Measurements from ENCODE around the gene LY6G6C. TPM values are rescaled to one million over a fixed set of nuclear protein-coding genes. Genes with fewer than 3 reads are reported as not detected.

LY6G6C gene
- total RNA-seq, 2 donors from 2014 or later: not detected

DNA sequence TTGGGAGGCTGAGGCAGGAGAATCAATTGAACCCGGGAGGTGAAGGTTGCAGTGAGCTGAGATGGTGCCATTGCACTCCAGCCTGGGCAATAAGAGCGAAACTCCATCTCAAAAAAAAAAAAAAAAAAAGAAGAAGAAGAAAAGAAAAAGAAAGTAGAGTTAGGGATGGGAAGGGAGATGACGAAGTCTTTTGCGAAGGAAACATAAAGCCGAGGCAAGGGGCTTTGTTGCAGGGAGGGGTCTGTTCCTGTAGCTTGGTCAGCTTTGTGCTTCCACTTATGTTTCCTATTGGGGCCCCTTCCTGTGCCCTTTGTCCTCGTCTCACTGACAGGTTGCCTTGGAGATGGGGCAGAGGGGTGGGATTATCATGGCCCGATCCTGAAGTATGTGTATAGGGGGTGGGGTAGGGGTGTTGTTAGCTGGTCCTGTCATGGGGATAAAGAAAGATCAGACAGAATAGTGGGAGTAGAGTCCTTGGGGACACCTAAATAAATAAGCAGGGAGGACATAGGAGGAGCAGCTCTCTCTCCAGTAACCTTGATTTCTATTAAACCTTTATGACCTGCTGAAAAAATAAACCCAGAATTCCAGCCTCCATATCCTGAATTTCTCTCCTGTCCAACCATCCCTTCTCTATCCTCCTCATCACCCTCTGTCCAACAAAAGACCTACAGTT, 15.9 kb upstream of the LY6G6C start:
- Histone ChIP-seq H3K27me3 (replicated peaks; ENCODE audit: insufficient read depth) (no peaks in the 10 kb centered on the region), H3K9me3 (no peaks in the 10 kb centered on the region), H3K4me1 (ENCODE audit: control insufficient read depth in 1 of 2, low read depth in 2 of 2) (peaks cover 21 to 46% of the 10 kb centered on the region in 2 donors), H3K27ac (peak overlapping the region in 1 of 2 donors; percentile 96), H3K4me3 (peak overlapping the region; percentile 92), H3K36me3 (peaks cover 13% of the 10 kb centered on the region)
- ATAC-seq (ENCODE audit: insufficient number of reproducible peaks, low FRiP score, low read depth) (no peak), DNase-seq (ENCODE audit: low spot score) (no peak)
- TF ChIP-seq, protein P1, sequence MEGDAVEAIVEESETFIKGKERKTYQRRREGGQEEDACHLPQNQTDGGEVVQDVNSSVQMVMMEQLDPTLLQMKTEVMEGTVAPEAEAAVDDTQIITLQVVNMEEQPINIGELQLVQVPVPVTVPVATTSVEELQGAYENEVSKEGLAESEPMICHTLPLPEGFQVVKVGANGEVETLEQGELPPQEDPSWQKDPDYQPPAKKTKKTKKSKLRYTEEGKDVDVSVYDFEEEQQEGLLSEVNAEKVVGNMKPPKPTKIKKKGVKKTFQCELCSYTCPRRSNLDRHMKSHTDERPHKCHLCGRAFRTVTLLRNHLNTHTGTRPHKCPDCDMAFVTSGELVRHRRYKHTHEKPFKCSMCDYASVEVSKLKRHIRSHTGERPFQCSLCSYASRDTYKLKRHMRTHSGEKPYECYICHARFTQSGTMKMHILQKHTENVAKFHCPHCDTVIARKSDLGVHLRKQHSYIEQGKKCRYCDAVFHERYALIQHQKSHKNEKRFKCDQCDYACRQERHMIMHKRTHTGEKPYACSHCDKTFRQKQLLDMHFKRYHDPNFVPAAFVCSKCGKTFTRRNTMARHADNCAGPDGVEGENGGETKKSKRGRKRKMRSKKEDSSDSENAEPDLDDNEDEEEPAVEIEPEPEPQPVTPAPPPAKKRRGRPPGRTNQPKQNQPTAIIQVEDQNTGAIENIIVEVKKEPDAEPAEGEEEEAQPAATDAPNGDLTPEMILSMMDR (IDR thresholded peaks at IDR 0.05): no peak

- Histone ChIP-seq H3K27ac (peak overlapping the region; percentile 89 to 96), H3K9me3 (no peaks in the 10 kb centered on the region), H3K4me1 (ENCODE audit: control insufficient read depth in 1 of 2, low read depth in 2 of 2) (peaks cover 21 to 46% of the 10 kb centered on the region in 2 donors), H3K4me3 (peak overlapping the region; percentile 92), H3K27me3 (replicated peaks; ENCODE audit: insufficient read depth) (no peaks in the 10 kb centered on the region), H3K36me3 (peaks cover 19% of the 10 kb centered on the region)
- no peak for DNase-seq (ENCODE audit: low spot score)
- ATAC-seq (ENCODE audit: insufficient number of reproducible peaks, low FRiP score, low read depth): no peak
- TF ChIP-seq, protein P1 (IDR thresholded peaks at IDR 0.05): no peak
These were observed 15.3 kb upstream of the LY6G6C start for GRCh38 chr6:31736768-31737314.

DNA sequence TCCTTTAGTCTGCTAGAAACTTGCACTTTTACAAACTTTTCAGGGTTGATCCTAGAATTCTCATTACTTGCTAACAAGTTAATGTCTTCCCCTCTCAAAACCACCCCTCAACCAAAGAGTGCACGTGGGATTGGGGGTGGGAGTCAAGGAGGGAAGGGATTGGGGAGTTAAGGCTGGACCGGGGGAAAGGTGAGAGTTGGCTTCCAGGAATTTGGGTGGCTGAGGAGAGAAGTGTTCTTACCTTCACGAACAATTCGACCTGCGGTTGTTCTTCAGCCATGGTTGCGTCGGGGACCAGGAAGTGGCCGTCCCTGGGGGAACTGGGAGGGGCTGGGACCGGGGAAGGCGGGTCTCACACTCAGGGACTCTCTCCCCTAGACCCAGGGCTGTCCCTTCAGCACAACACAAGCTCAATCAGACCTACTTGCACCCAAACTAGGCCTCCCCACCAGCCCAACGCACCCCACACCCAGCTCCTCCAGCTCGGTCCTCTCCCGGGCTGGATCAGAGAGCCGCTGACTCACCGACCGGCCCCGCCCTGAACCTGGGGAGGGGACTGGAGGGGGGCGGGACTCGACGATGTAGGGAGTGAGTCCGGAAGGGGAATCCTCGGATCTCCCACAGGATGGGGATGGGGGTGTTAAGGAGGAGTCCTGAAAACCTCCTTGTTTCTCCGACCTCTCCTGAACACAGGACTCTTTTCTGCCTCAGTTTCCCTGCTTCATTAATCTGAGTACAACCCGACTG, 14.6 kb upstream of the LY6G6C start, which contains the start of gene CLIC1:
CLIC1 (minus strand) TSS at position 510 of the 747 bp plus-strand sequence; CDS start at position 280, 230 bp downstream.
- Histone ChIP-seq H3K9me3 (no peaks in the 10 kb centered on the region), H3K4me3 (peak within 1 kb of the TSS; percentile 92), H3K36me3 (peaks cover 25% of the 10 kb centered on the region), H3K27me3 (replicated peaks; ENCODE audit: insufficient read depth) (no peaks in the 10 kb centered on the region), H3K4me1 (ENCODE audit: control insufficient read depth in 1 of 2, low read depth in 2 of 2) (peaks cover 21 to 46% of the 10 kb centered on the region in 2 donors), H3K27ac (peak within 1 kb of the TSS; percentile 89 to 96)
- peak; percentile 75 for ATAC-seq (ENCODE audit: insufficient number of reproducible peaks, low FRiP score, low read depth)
- TF ChIP-seq, protein P1 (IDR thresholded peaks at IDR 0.05): no peak
- peak; percentile 75 for DNase-seq (ENCODE audit: low spot score)

GRCh38 chr6:31734821-31735406, 13.4 kb upstream of the LY6G6C start:
- DNase-seq (ENCODE audit: low spot score) (no peak), ATAC-seq (ENCODE audit: insufficient number of reproducible peaks, low FRiP score, low read depth) (no peak)
- no peaks in the 10 kb centered on the region for H3K27me3 ChIP-seq (replicated peaks; ENCODE audit: insufficient read depth)
- peaks cover 24 to 46% of the 10 kb centered on the region in 2 donors for H3K4me1 ChIP-seq (ENCODE audit: control insufficient read depth in 1 of 2, low read depth in 2 of 2)
- H3K4me3 ChIP-seq: peak overlapping the region; percentile 92
- peaks cover 30% of the 10 kb centered on the region for H3K36me3 ChIP-seq
- TF ChIP-seq, protein P1 (IDR thresholded peaks at IDR 0.05): no peak
- no peaks in the 10 kb centered on the region for H3K9me3 ChIP-seq
- H3K27ac ChIP-seq: peak overlapping the region; percentile 89 to 96

Data from thoracic aorta (tissue), 2 donors.